Neural cell (in vitro differentiated cells): Measurements from ENCODE around the gene FAAH.

Source experiments
- CTCF ChIP-seq: fragments of 450-650 bp; IDR thresholded peaks from 2 replicates; pipeline ENCODE4 v1.5.1; 2014; ENCODE audit warnings: antibody characterized with exemption, mild to moderate bottlenecking, moderate library complexity; ENCODE audit not compliant: poor library complexity, severe bottlenecking
- EP300 ChIP-seq: fragments of 450-650 bp; conservative IDR thresholded peaks from 2 replicates; pipeline ENCODE4 v1.6.1; 2014; ENCODE audit warnings: antibody characterized with exemption, mild to moderate bottlenecking, moderate library complexity; ENCODE audit not compliant: poor library complexity, severe bottlenecking
- EZH2 ChIP-seq: fragments of 200-600, 300-800 bp; shearing (Covaris generic), sonication (generic); IDR thresholded peaks from 2 replicates; pipeline ENCODE4 v1.6.1; 2014; ENCODE audit warnings: antibody characterized with exemption, low read length, borderline replicate concordance, mild to moderate bottlenecking; ENCODE audit not compliant: insufficient read depth, poor library complexity, severe bottlenecking
- POLR2AphosphoS5 ChIP-seq: IDR thresholded peaks from 2 replicates; pipeline ENCODE4 v1.6.1; 2012
- RAD21 ChIP-seq: fragments of 450-650 bp; conservative IDR thresholded peaks from 2 replicates; pipeline ENCODE4 v1.6.1; 2014; ENCODE audit warnings: antibody characterized with exemption, mild to moderate bottlenecking, moderate library complexity
- SMC3 ChIP-seq: fragments of 450-650 bp; conservative IDR thresholded peaks from 2 replicates; pipeline ENCODE4 v1.6.1; 2014; ENCODE audit warnings: antibody characterized with exemption, mild to moderate bottlenecking, moderate library complexity; ENCODE audit not compliant: poor library complexity
- TAF1 ChIP-seq: IDR thresholded peaks from 2 replicates; pipeline ENCODE4 v1.6.1; 2012; ENCODE audit warnings: low read depth

DNA sequence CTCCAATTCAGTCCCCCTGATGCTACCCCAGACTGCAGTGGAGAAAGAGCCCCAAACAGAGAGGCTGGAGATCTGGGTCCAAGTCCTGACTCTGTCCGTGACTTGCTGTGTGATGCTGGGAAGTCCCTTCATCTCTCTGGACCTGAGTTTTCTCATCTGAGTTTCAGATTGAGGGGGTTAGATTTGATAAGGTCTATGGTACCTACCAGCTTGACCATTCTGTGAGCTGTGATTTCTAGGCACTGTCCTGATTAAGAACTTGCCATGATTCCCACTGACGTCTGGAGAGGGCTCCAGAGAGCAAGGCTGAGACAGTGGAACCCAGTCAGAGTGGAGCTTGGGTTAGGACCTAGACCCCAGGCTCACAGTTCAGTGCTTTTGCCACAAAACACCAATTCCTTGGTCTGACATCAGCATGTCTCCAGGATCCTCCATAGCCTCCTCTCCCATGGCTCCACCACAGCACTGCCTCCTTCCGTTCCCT is 51.7 kb downstream of the FAAH start:
- TF ChIP-seq CTCF, result no peak
- TF ChIP-seq POLR2AphosphoS5, result no peak
- TF ChIP-seq EZH2, result no peak
- TF ChIP-seq RAD21, result no peak
- no peak for TF ChIP-seq TAF1
- TF ChIP-seq EP300, result no peak
- no peak for TF ChIP-seq SMC3
